A549 (cell line): ENCODE measurements around the gene PEX5. TPM values are rescaled to one million over a fixed set of nuclear protein-coding genes. Genes with fewer than 3 reads are reported as not detected.
A peak's percentile ranks its signal among the peaks of the same experiment; 100 is the strongest.

Experiments used
- ATAC-seq, 2 experiments: fragments of 200-7000 bp in 1 of 2; fragments of >200 bp in 1 of 2; cut with Nextera tagmentation in 1 of 2; cut with Tn5 transposase in 1 of 2; 3 replicates each; pipeline versions ENCODE4 v1.8.0 to v1.9.1; 2018 to 2020; ENCODE audit warnings: mild to moderate bottlenecking in 1 of 2, moderate library complexity in 1 of 2
- CTCF ChIA-PET: fragments of 300-600 bp; sonication (Branson Sonifier 250); formaldehyde crosslinking; extraction: SDS; loops from one replicate; lab custom pipeline; 2021; ENCODE audit warnings: antibody characterized with exemption, inconsistent platforms; lab: Yijun Ruan, JAX
- POLR2A ChIA-PET: fragments of 350-600 bp; formaldehyde crosslinking; extraction: SDS; loops from one replicate; lab custom pipeline; 2021; ENCODE audit warnings: antibody characterized with exemption, inconsistent platforms; lab: Yijun Ruan, JAX
- DNase-seq, 2 experiments: peaks; one replicate each; pipeline versions ENCODE4 v3.0.0 to v3.0.0-alpha.2; 2011 to 2016; ENCODE audit warnings: low read depth in 1 of 2, low spot score in 1 of 2
- FAIRE-seq: peaks from 2 replicates; lab custom pipeline; 2011; peaks lifted over from hg19 to GRCh38; lab: Jason Lieb, UNC
- H3K27ac ChIP-seq, 2 experiments: fragments of >200 bp; sonication (Bioruptor Twin); formaldehyde crosslinking; 3 replicates each; pipeline ENCODE4 v1.5.1; 2016 to 2017
- H3K4me1 ChIP-seq: fragments of >200 bp; sonication (Bioruptor Twin); formaldehyde crosslinking; 3 replicates; pipeline ENCODE4 v1.6.1; 2016
- H3K4me2 ChIP-seq: fragments of >200 bp; sonication (Bioruptor Twin); formaldehyde crosslinking; 3 replicates; pipeline ENCODE4 v1.6.1; 2016
- H3K4me3 ChIP-seq: fragments of >200 bp; sonication (Bioruptor Twin); formaldehyde crosslinking; 3 replicates; pipeline ENCODE4 v1.5.1; 2016
- H3K9me3 ChIP-seq: fragments of >200 bp; sonication (Bioruptor Twin); formaldehyde crosslinking; 3 replicates; pipeline ENCODE4 v1.6.1; 2016
- BHLHE40 ChIP-seq: IDR thresholded peaks from 2 replicates; pipeline ENCODE4 v1.6.1; 2012; ENCODE audit warnings: low read depth, low read length, inconsistent platforms
- CBX2 ChIP-seq: fragments of 200-600 bp; sonication (generic); IDR thresholded peaks from 2 replicates; pipeline ENCODE4 v1.6.1; 2016; ENCODE audit warnings: low read depth, mild to moderate bottlenecking, borderline replicate concordance
- CHD2 ChIP-seq: fragments of 150-350 bp; IDR thresholded peaks from 2 replicates; pipeline ENCODE4 v1.6.1; 2014; ENCODE audit warnings: low read length; ENCODE audit not compliant: partially characterized antibody
- EHF ChIP-seq: fragments of 250-450 bp; sonication (Bioruptor Pico); IDR thresholded peaks from 2 replicates; pipeline ENCODE4 v1.5.0; 2020; ENCODE audit warnings: mild to moderate bottlenecking
- FOXS1 ChIP-seq: fragments of 250-450 bp; sonication (Bioruptor Pico); IDR thresholded peaks from 2 replicates; pipeline ENCODE4 v1.5.0; 2020; ENCODE audit warnings: mild to moderate bottlenecking, moderate library complexity
- GATA3 ChIP-seq: IDR thresholded peaks from 2 replicates; pipeline ENCODE4 v1.6.1; 2012; ENCODE audit warnings: borderline replicate concordance
- HOXA7 ChIP-seq: fragments of 250-450 bp; sonication (Bioruptor Pico); IDR thresholded peaks from 2 replicates; pipeline ENCODE4 v1.5.0; 2020; ENCODE audit warnings: mild to moderate bottlenecking, moderate library complexity
- KDM5A ChIP-seq: fragments of 200-600 bp; sonication (generic); IDR thresholded peaks from 2 replicates; pipeline ENCODE4 v1.6.1; 2016; ENCODE audit warnings: antibody characterized with exemption, mild to moderate bottlenecking
- NPAS2 ChIP-seq: fragments of 250-450 bp; sonication (Bioruptor Pico); IDR thresholded peaks from 2 replicates; pipeline ENCODE4 v1.8.0; 2022; ENCODE audit warnings: mild to moderate bottlenecking, moderate library complexity, borderline replicate concordance
- PBX3 ChIP-seq: IDR thresholded peaks from 2 replicates; pipeline ENCODE4 v1.6.1; 2012
- PHF8 ChIP-seq: fragments of 200-600 bp; sonication (generic); IDR thresholded peaks from 2 replicates; pipeline ENCODE4 v1.6.1; 2016; ENCODE audit warnings: low read depth, mild to moderate bottlenecking, antibody characterized with exemption, moderate library complexity, borderline replicate concordance
- RAD21 ChIP-seq, 2 experiments: fragments of >200 bp in 1 of 2; sonication (Bioruptor Twin) in 1 of 2; formaldehyde crosslinking in 1 of 2; IDR thresholded peaks in 1 of 2; conservative IDR thresholded peaks in 1 of 2; 2 replicates in 1 of 2; 3 replicates in 1 of 2; pipeline ENCODE4 v1.6.1; 2012 to 2018; ENCODE audit warnings: inconsistent platforms in 1 of 2
- SMC3 ChIP-seq: fragments of >200 bp; sonication (Bioruptor Twin); formaldehyde crosslinking; IDR thresholded peaks from 3 replicates; pipeline ENCODE4 v1.6.1; 2018; ENCODE audit warnings: inconsistent platforms
- SREBF2 ChIP-seq: fragments of 450-650 bp; IDR thresholded peaks from 2 replicates; pipeline ENCODE4 v1.6.1; 2014; ENCODE audit warnings: mild to moderate bottlenecking, moderate library complexity
- TFCP2L1 ChIP-seq: fragments of 250-450 bp; sonication (Bioruptor Pico); IDR thresholded peaks from 2 replicates; pipeline ENCODE4 v1.5.0; 2021; ENCODE audit warnings: mild to moderate bottlenecking
- TP53 ChIP-seq: fragments of 250-450 bp; sonication (Bioruptor Pico); IDR thresholded peaks from 2 replicates; pipeline ENCODE4 v1.5.0; 2021; ENCODE audit warnings: mild to moderate bottlenecking, moderate library complexity
- USF2 ChIP-seq: fragments of 450-650 bp; IDR thresholded peaks from 2 replicates; pipeline ENCODE4 v1.6.1; 2014; ENCODE audit warnings: antibody characterized with exemption
- ZFP36 ChIP-seq: fragments of 450-650 bp; IDR thresholded peaks from 2 replicates; pipeline ENCODE4 v1.6.1; 2014; ENCODE audit warnings: borderline replicate concordance; ENCODE audit not compliant: partially characterized antibody
- ZNF302 ChIP-seq: fragments of 250-450 bp; sonication (Bioruptor Pico); IDR thresholded peaks from 2 replicates; pipeline ENCODE4 v1.9.0; 2021; ENCODE audit warnings: inconsistent platforms, mild to moderate bottlenecking, moderate library complexity
- WGBS: methylation state at CpG from one replicate; pipeline ENCODE4 v1.1.6; 2017; ENCODE audit errors: missing lambda C conversion rate; 5-methylcytosine and 5-hydroxymethylcytosine counted together
- polyA plus RNA-seq, 4 experiments: library from polyadenylated mRNA; depleted of rRNA in 3 of 4; stranded (reverse); fragments of >200 nt; fragmentation: RNase III in 1 of 4; extraction: RNeasy Plus Mini Kit Qiagen cat#74134 plus additional on column Dnase treatment in 1 of 4; gene quantifications; 2 replicates in 3 of 4; 3 replicates in 1 of 4; pipeline ENCODE4 v1.2.3, GENCODE V29; 2011 to 2017
- TF ChIP-seq, protein P1 (sequence below): fragments of >200 bp; sonication (Bioruptor Twin); formaldehyde crosslinking; IDR thresholded peaks from 3 replicates; pipeline ENCODE4 v1.5.1; 2016
- TF ChIP-seq, protein P2 (sequence below): fragments of >200 bp; sonication (Bioruptor Twin); formaldehyde crosslinking; IDR thresholded peaks from 3 replicates; pipeline ENCODE4 v1.6.1; 2016
- TF ChIP-seq, protein P3 (sequence below): IDR thresholded peaks from 2 replicates; pipeline ENCODE4 v1.6.1; 2012

Gene PEX5
- polyA plus RNA-seq, 2 of the 4 experiments (the other 2 are of a cell fraction), result 21.5 to 31.5 TPM

DNA sequence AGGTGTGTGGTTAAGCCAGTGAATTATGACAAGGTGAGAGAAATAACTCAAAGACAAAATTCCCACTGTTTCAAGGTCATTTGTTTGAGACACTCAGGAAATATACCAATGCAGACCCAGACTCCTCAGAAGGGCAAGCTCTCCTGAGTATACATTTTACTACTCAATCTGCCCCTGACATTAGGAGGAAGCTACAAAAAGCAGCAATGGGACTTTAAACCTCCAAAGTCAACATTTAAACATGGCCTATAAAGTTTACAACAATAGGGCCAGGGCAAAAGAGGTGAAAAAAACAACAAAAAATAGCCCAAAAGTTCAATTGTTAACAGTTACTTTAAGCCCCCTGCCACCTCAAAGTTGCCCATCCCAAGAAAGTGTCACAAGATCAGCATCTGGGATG lies 19.5 kb upstream of the PEX5 start:
- H3K27ac ChIP-seq, result no peak overlapping the region
- POLR2A ChIA-PET, result no interaction called here
- DNase-seq, result no peak
- TF ChIP-seq PBX3 (no peak), NPAS2 (CRISPR knock-in tag) (no peak), USF2 (no peak), ZNF302 (CRISPR knock-in tag) (no peak), KDM5A (no peak), TP53 (CRISPR knock-in tag) (no peak), PHF8 (no peak), SMC3 (no peak), ZFP36 (no peak), GATA3 (no peak), EHF (CRISPR knock-in tag) (no peak), BHLHE40 (no peak), TFCP2L1 (CRISPR knock-in tag) (no peak), RAD21 (conservative IDR thresholded peaks at IDR 0.05 in 1 of 2, IDR thresholded peaks at IDR 0.05 in 1 of 2) (no peak), FOXS1 (CRISPR knock-in tag) (no peak)
- TF ChIP-seq, protein P1, sequence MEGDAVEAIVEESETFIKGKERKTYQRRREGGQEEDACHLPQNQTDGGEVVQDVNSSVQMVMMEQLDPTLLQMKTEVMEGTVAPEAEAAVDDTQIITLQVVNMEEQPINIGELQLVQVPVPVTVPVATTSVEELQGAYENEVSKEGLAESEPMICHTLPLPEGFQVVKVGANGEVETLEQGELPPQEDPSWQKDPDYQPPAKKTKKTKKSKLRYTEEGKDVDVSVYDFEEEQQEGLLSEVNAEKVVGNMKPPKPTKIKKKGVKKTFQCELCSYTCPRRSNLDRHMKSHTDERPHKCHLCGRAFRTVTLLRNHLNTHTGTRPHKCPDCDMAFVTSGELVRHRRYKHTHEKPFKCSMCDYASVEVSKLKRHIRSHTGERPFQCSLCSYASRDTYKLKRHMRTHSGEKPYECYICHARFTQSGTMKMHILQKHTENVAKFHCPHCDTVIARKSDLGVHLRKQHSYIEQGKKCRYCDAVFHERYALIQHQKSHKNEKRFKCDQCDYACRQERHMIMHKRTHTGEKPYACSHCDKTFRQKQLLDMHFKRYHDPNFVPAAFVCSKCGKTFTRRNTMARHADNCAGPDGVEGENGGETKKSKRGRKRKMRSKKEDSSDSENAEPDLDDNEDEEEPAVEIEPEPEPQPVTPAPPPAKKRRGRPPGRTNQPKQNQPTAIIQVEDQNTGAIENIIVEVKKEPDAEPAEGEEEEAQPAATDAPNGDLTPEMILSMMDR, result no peak
- TF ChIP-seq, protein P2, sequence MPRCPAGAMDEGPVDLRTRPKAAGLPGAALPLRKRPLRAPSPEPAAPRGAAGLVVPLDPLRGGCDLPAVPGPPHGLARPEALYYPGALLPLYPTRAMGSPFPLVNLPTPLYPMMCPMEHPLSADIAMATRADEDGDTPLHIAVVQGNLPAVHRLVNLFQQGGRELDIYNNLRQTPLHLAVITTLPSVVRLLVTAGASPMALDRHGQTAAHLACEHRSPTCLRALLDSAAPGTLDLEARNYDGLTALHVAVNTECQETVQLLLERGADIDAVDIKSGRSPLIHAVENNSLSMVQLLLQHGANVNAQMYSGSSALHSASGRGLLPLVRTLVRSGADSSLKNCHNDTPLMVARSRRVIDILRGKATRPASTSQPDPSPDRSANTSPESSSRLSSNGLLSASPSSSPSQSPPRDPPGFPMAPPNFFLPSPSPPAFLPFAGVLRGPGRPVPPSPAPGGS, result no peak
- TF ChIP-seq, protein P3, sequence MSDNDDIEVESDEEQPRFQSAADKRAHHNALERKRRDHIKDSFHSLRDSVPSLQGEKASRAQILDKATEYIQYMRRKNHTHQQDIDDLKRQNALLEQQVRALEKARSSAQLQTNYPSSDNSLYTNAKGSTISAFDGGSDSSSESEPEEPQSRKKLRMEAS, result no peak
- no peak overlapping the region for H3K4me2 ChIP-seq
- no peak overlapping the region for H3K4me3 ChIP-seq
- FAIRE-seq, result no peak
- H3K4me1 ChIP-seq, result no peaks in the 10 kb centered on the region
- CTCF ChIA-PET, result interaction anchor here (0.6 to 2.2 kb wide), 6 partner anchors 9 to 1943 kb away, joined by 3 to 5 read pairs (median 3); no protein-coding TSS in a partner anchor
- peaks cover 78% of the 10 kb centered on the region for H3K9me3 ChIP-seq
- no peak for ATAC-seq

DNA sequence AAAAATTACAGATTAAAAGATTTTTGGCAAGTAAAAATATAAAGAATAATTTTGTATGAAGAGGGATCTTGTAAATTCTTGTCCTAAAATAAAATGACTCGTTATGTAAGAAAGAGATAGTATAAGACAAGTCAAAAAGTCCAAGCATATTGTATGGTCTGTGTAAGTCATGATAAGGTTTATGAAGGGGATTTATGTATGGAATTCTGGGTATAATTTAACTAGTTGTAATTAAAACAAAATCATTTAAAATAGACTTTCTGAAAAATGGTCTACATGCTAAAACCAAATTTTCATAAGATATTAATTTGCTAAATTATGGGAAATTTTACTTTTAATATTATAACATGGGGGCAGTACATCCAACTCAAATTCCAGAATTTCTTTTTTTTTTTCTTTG lies 17.6 kb upstream of the PEX5 start:
- DNase-seq (no peak), FAIRE-seq (no peak), ATAC-seq (no peak)
- Histone ChIP-seq H3K4me1 (no peaks in the 10 kb centered on the region), H3K9me3 (peaks cover 78% of the 10 kb centered on the region), H3K4me3 (no peak overlapping the region), H3K4me2 (no peak overlapping the region), H3K27ac (no peak overlapping the region)
- TF ChIP-seq ZFP36, result peak; percentile 84
- no peak for TF ChIP-seq CHD2
- 0% methylated on average over 1 of the region's 1 CpG for WGBS
- POLR2A ChIA-PET, result no interaction called here
- CTCF ChIA-PET, result interaction anchor here (1.3 kb wide), 1 partner anchor 9 kb away, joined by 4 read pairs; no protein-coding TSS in a partner anchor

GRCh38 chr12:7175493-7175892 lies 14.0 kb upstream of the PEX5 start:
- ChIA-PET CTCF (interaction anchor here (1.3 kb wide), 1 partner anchor 13 kb away, joined by 3 read pairs; no protein-coding TSS in a partner anchor), POLR2A (no interaction called here)
- no peak for DNase-seq
- Histone ChIP-seq H3K9me3 (peaks cover 55% of the 10 kb centered on the region), H3K4me1 (no peaks in the 10 kb centered on the region), H3K4me2 (no peak overlapping the region), H3K4me3 (no peak overlapping the region), H3K27ac (no peak overlapping the region)
- no peak for ATAC-seq
- TF ChIP-seq HOXA7 (CRISPR knock-in tag), result no peak
- TF ChIP-seq CBX2, result no peak
- TF ChIP-seq SREBF2, result no peak
- TF ChIP-seq, all 56 proteins: peak for 0
- peak; percentile 46 for FAIRE-seq
